Measurements from ENCODE around the gene TMEM244. TPM values are rescaled to one million over a fixed set of nuclear protein-coding genes. Genes with fewer than 3 reads are reported as not detected.

TMEM244 gene
- total and polyA plus RNA-seq, 9 of the 15 experiments (the other 6 are each of a cell fraction or from before 2014, with no cell fraction given) = not detected

- no peak overlapping the region for H3K4me3 ChIP-seq
Observed at GRCh38 chr6:129889580-129889979, 28.5 kb upstream of the TMEM244 start.

More at GRCh38 chr6:129889580-129889979, 28.5 kb upstream of the TMEM244 start:
- no TSS peak for BruUV-seq (replicated peaks)
- no peaks in the 10 kb centered on the region for H4K20me1 ChIP-seq (replicated peaks; ENCODE audit: control insufficient read depth, insufficient read depth, low read length)
- POLR2A ChIA-PET = no interaction called here
- no peak for ATAC-seq
- no peak for DNase-seq (ENCODE audit: extremely low read depth in 1 of 4, low spot score in 3 of 4)
- intact Hi-C loops (cut with micrococcal nuclease) = no loop called here
- H3K9me1 ChIP-seq (ENCODE audit: control insufficient read depth, insufficient read depth, low read length) = no peaks in the 10 kb centered on the region
- TF ChIP-seq ATF3 (IDR thresholded peaks at IDR 0.05) (peak; percentile 71), ATF3 (CRISPR knock-in tag; conservative IDR thresholded peaks at IDR 0.05) (no peak), JUNB (CRISPR knock-in tag; conservative IDR thresholded peaks at IDR 0.05) (peak; percentile 52; the same call in 1 of the 2 replicates), JUND (IDR thresholded peaks at IDR 0.05; ENCODE audit: borderline replicate concordance, low read depth, low read length) (peak; percentile 52; the same call in 1 of the 2 replicates), JUND (tag; IDR thresholded peaks at IDR 0.05; ENCODE audit: borderline replicate concordance, low read depth, low read length) (peak; percentile 54; the same call in 1 of the 3 replicates), RREB1 (CRISPR knock-in tag; IDR thresholded peaks at IDR 0.05) (no peak), FOSL1 (tag; conservative IDR thresholded peaks at IDR 0.05) (peak; percentile 81)
- no peaks in the 10 kb centered on the region for H3K36me3 ChIP-seq (ENCODE audit: control insufficient read depth, insufficient read depth, low read length)
- no peaks in the 10 kb centered on the region for H3K27me3 ChIP-seq (ENCODE audit: control insufficient read depth in 2 of 2, insufficient read depth in 2 of 2, low read length in 2 of 2)
- 68% methylated on average over 1 of the region's 1 CpG for WGBS (ENCODE audit: insufficient coverage, low coverage, missing lambda C conversion rate)
- in situ Hi-C loops (cut with MboI) = no loop called here
- no peak overlapping the region for H3K9ac ChIP-seq (ENCODE audit: insufficient read depth in 1 of 2, low read depth in 2 of 2, low read length in 2 of 2)
- no peaks in the 10 kb centered on the region for H3K9me3 ChIP-seq (replicated peaks; ENCODE audit: control insufficient read depth, insufficient read depth, low read depth, low read length)
- no peak overlapping the region for H3K4me2 ChIP-seq (ENCODE audit: insufficient read depth, low read length)
- FAIRE-seq = no peak
- H3K79me2 ChIP-seq (ENCODE audit: control insufficient read depth, insufficient read depth, low read length) = no peaks in the 10 kb centered on the region
- H2AFZ ChIP-seq (ENCODE audit: low read depth, low read length) = peak overlapping the region; percentile 40; the same call in 1 of the 2 replicates
- CTCF ChIA-PET (ENCODE audit: low intra/inter-chr PET ratio) = no interaction called here
- H3K27ac ChIP-seq (ENCODE audit: extremely low read depth, low read depth, low read length) = no peak overlapping the region
- H3K4me1 ChIP-seq (replicated peaks in 1 of 2; ENCODE audit: control insufficient read depth in 2 of 2, insufficient read depth in 2 of 2, low read length in 2 of 2) = peaks cover 0 to 4% of the 10 kb centered on the region in 2 experiments; a peak in 1 of 5 replicates

Measured in K562 (cell line).